Activated naive CD4-positive, alpha-beta T cell treated with anti-CD3 and anti-CD28 coated beads, Interleukin-2, amount 10 ng/mL, durations not matched to agents 7 days and 5 days (primary cell): ENCODE data around the gene NBL1.

Source experiments
- CTCF ChIA-PET: fragments of 350-600 bp; sonication (Branson Sonifier 250); formaldehyde crosslinking; loops from one replicate; lab custom pipeline; 2021; ENCODE audit warnings: antibody characterized with exemption; lab: Charles Lee
- DNase-seq: peaks from one replicate; pipeline ENCODE4 v3.0.0-alpha.2; 2020
- H3K27ac Mint-ChIP-seq: one replicate; pipeline ENCODE4 v1.8.0; 2021; ENCODE audit warnings: mild to moderate bottlenecking, moderate library complexity, mixed read lengths
- H3K27me3 Mint-ChIP-seq: one replicate; pipeline ENCODE4 v1.8.0; 2021; ENCODE audit warnings: mild to moderate bottlenecking, mixed read lengths
- H3K36me3 Mint-ChIP-seq: one replicate; pipeline ENCODE4 v1.8.0; 2021; ENCODE audit warnings: mixed read lengths
- H3K4me1 Mint-ChIP-seq: one replicate; pipeline ENCODE4 v1.8.0; 2021; ENCODE audit warnings: mixed read lengths
- H3K4me3 Mint-ChIP-seq: one replicate; pipeline ENCODE4 v1.8.0; 2021; ENCODE audit warnings: mild to moderate bottlenecking, moderate library complexity, mixed read lengths
- H3K9me3 Mint-ChIP-seq: one replicate; pipeline ENCODE4 v1.8.0; 2021; ENCODE audit warnings: mixed read lengths

NBL1 gene

DNA sequence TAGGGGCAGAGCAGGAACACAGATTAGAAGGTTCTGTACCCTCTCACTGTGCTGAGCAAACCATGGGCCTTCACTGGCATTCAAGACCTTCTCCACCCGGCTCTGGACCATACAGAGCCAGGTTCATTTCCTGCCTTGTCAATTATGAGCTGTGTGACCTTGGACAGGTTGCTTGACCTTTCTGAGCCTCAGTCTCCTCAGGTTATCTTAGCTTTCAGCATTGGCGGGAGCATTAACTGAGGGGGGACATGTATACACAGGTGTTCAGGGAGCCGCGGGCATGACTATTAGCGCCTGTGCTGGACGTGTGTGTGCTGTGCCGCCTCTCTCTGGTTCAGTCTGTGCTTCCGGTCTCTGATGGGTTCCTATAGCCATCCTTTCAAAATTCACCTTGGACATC is 52.7 kb downstream of the NBL1 start:
- H3K27me3 Mint-ChIP-seq = no peaks in the 10 kb centered on the region
- no peak overlapping the region for H3K27ac Mint-ChIP-seq
- no peaks in the 10 kb centered on the region for H3K4me1 Mint-ChIP-seq
- H3K4me3 Mint-ChIP-seq = no peak overlapping the region
- DNase-seq = no peak
- H3K36me3 Mint-ChIP-seq = peaks cover 15% of the 10 kb centered on the region
- no peaks in the 10 kb centered on the region for H3K9me3 Mint-ChIP-seq
- CTCF ChIA-PET = interaction anchor here (1.9 kb wide), 1 partner anchor 35 kb away, joined by 4 read pairs; no protein-coding TSS in a partner anchor

DNA sequence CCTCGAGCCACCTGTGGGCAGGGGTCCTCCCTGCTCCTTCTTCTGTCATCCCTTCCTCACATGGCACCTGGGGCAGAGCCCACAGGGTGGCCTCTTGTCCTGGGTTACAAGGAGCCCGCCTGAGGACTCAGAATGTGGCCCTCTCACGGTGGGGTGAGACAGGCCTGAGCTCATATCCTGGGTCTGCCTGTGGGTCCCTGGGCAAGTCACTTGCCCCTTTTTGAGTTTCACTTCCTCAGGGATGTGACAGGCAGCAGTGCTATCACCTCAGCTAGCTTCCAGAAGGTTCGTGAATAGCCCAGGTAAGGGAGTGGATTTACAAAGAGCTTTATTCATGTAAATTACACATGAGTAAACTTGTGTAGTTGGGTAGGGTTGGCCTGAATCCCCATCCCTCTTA is 54.1 kb downstream of the NBL1 start:
- CTCF ChIA-PET = interaction anchor here (0.6 kb wide), 1 partner anchor 64 kb away, joined by 3 read pairs; no protein-coding TSS in a partner anchor
- no peak for DNase-seq

DNA sequence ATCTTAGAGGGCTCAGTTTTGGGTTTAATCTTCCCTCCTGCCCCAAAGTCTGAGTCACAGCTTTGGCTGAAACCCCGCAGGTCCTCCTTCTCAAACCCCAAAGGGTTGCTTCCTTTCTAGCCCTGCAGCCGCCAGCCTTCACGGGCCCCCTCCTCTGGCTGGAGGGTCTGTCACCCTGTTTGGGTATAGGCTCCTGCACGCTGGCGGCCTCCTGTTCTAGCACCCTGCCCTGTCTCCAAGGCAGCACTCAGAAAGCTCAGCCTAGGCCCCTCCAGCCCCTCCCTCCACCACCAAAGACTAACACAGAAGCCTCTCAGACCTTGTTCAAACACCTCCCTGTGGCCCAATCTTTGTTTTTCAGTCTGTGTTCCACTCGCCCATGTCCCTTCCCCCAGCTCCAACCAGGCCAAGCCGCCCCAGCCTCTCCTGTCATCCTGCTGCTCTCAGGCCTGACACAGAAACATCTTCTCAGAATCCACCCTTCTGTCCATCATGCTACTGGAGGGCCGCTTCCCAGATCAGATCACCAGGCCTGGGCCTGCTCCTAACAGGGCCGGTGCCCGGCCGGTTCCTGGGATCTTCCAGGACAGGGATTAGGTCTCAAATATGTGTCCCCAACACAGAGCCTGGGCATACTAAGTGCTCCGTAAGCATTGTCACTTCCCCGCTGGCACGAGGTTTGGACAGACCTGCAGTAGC is 56.1 kb downstream of the NBL1 start:
- no peak for DNase-seq
- Mint-ChIP-seq H3K4me3 (no peak overlapping the region), H3K27ac (no peak overlapping the region), H3K36me3 (peaks cover 10% of the 10 kb centered on the region), H3K27me3 (no peaks in the 10 kb centered on the region), H3K4me1 (peaks cover 7% of the 10 kb centered on the region), H3K9me3 (no peaks in the 10 kb centered on the region)
- CTCF ChIA-PET = no interaction called here

More for the DNA sequence above, 54.1 kb downstream of the NBL1 start:
- no peaks in the 10 kb centered on the region for H3K27me3 Mint-ChIP-seq
- H3K9me3 Mint-ChIP-seq = no peaks in the 10 kb centered on the region
- no peaks in the 10 kb centered on the region for H3K4me1 Mint-ChIP-seq
- peaks cover 13% of the 10 kb centered on the region for H3K36me3 Mint-ChIP-seq
- H3K4me3 Mint-ChIP-seq = no peak overlapping the region
- H3K27ac Mint-ChIP-seq = no peak overlapping the region

- Mint-ChIP-seq H3K4me1 (peaks cover 7% of the 10 kb centered on the region), H3K9me3 (no peaks in the 10 kb centered on the region), H3K27me3 (no peaks in the 10 kb centered on the region), H3K36me3 (peaks cover 4% of the 10 kb centered on the region), H3K27ac (no peak overlapping the region), H3K4me3 (no peak overlapping the region)
- no peak for DNase-seq
- CTCF ChIA-PET = interaction anchor here (1.2 to 5.8 kb wide), 9 partner anchors 9 to 524 kb away, joined by 3 to 84 read pairs (median 7); no protein-coding TSS in a partner anchor
Observed at GRCh38 chr1:19703280-19703679, 59.2 kb downstream of the NBL1 start.

DNA sequence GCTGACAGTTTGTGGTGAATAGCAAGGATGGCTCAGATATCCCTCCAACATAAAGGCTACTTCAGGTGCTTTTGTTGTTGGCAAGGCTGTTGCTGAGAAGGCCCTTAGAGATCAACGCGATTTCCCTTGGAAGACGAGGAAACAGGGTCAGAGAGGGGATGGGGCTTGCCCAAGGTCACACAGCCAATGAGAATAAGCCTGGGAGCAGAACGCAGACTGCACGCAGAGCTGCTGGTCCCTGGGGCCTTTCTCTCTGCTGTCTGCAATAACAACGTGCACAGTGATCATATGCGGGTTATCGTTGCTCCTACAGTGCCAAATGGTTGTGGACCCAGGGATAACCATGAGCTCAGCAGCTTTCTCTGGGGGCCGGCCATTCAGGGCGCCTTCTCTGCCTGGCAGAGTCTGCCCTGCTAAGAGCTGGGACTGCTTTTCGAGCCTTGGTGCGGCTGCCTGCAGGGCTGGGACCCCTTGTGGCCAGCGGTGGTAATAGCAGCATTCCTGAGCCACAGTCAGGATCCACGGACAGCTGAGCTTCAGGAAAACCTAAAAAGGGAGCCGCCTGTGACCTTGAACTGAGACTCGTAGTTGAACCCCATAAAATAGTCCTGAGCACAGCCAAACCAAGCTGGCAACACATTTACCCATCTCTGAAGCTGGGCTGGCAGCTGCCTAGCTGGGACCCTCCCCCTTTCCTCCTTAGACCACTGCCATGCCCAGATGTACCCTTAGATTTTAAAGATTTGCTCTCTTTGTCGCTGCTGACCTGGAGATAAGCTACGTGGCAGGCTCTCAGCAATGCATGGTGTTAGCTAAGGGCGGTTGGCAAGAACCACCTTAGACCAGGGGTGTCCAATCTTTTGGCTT is 60.4 kb downstream of the NBL1 start:
- peak; percentile 66 for DNase-seq
- H3K27me3 Mint-ChIP-seq = no peaks in the 10 kb centered on the region
- peaks cover 9% of the 10 kb centered on the region for H3K4me1 Mint-ChIP-seq
- no peaks in the 10 kb centered on the region for H3K9me3 Mint-ChIP-seq
- peaks cover 4% of the 10 kb centered on the region for H3K36me3 Mint-ChIP-seq
- no peak overlapping the region for H3K27ac Mint-ChIP-seq
- CTCF ChIA-PET = interaction anchor here (0.8 to 5.8 kb wide), 13 partner anchors 8 to 43 kb away, joined by 3 to 84 read pairs (median 6); no protein-coding TSS in a partner anchor
- no peak overlapping the region for H3K4me3 Mint-ChIP-seq

DNA sequence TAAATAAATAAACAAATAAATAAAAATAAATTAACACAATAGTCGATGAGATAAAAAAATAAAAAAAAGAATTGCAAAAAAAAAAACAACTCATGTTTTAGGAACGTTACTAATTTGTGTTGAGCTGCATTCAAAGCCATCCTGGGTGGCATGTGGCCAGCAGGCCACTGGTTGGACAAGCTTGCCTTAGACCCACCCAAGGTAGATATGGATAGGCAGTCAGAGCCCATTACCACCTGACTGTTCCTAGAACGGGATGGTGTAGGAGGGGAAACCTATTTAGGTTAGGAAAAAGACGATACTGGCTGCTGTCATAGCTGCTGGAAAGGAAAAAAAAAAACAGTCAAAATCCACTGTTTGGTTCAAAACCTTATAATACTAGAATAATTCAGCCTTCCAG is 61.4 kb downstream of the NBL1 start:
- H3K36me3 Mint-ChIP-seq = peaks cover 2% of the 10 kb centered on the region
- H3K9me3 Mint-ChIP-seq = no peaks in the 10 kb centered on the region
- no peak for DNase-seq
- no peak overlapping the region for H3K27ac Mint-ChIP-seq
- H3K4me3 Mint-ChIP-seq = no peak overlapping the region
- H3K4me1 Mint-ChIP-seq = peaks cover 13% of the 10 kb centered on the region
- CTCF ChIA-PET = interaction anchor here (1.5 to 5.8 kb wide), 7 partner anchors 10 to 44 kb away, joined by 5 to 84 read pairs (median 9); no protein-coding TSS in a partner anchor
- no peaks in the 10 kb centered on the region for H3K27me3 Mint-ChIP-seq

GRCh38 chr1:19706136-19706535 is 62.0 kb downstream of the NBL1 start:
- Mint-ChIP-seq H3K27ac (no peak overlapping the region), H3K4me1 (peaks cover 19% of the 10 kb centered on the region), H3K9me3 (no peaks in the 10 kb centered on the region), H3K36me3 (peaks cover 2% of the 10 kb centered on the region), H3K27me3 (no peaks in the 10 kb centered on the region), H3K4me3 (no peak overlapping the region)
- CTCF ChIA-PET = interaction anchor here (0.6 to 5.8 kb wide), 5 partner anchors 9 to 514 kb away, joined by 3 to 84 read pairs (median 5); no protein-coding TSS in a partner anchor
- DNase-seq = no peak
